GM23338 (cell line): Measurements from ENCODE around the gene FBXO2. TPM values are rescaled to one million over a fixed set of nuclear protein-coding genes. Genes with fewer than 3 reads are reported as not detected.

Experiments used
- ATAC-seq: fragments of 200-7000 bp; cut with Tn5 transposase; 3 replicates; pipeline ENCODE4 v1.9.1; 2020
- DNase-seq: peaks from one replicate; pipeline ENCODE4 v3.0.0-alpha.2; 2015; ENCODE audit warnings: low spot score
- H2AFZ ChIP-seq: fragments of 200-600 bp; sonication (generic); 2 replicates; pipeline ENCODE4 v1.8.0; 2016; ENCODE audit warnings: antibody characterized with exemption, mild to moderate bottlenecking, moderate library complexity
- H3F3A ChIP-seq: fragments of 200-600 bp; sonication (generic); replicated peaks from 2 replicates; pipeline ENCODE4 v1.8.0; 2017; ENCODE audit warnings: antibody characterized with exemption, mixed run types, low read depth
- H3K27ac ChIP-seq: fragments of 200-600 bp; sonication (generic); 2 replicates; pipeline ENCODE4 v1.6.1; 2016; ENCODE audit warnings: low read depth
- H3K27me3 ChIP-seq: fragments of 200-600 bp; sonication (generic); 2 replicates; pipeline ENCODE4 v1.8.0; 2016; ENCODE audit warnings: mild to moderate bottlenecking, mixed run types, moderate library complexity; ENCODE audit not compliant: insufficient read depth
- H3K36me3 ChIP-seq: fragments of 200-600 bp; sonication (generic); 2 replicates; pipeline ENCODE4 v1.8.0; 2016; ENCODE audit warnings: mild to moderate bottlenecking; ENCODE audit not compliant: insufficient read depth
- H3K4me1 ChIP-seq: fragments of 200-600 bp; sonication (generic); 2 replicates; pipeline ENCODE4 v1.8.0; 2016; ENCODE audit warnings: mild to moderate bottlenecking, moderate library complexity; ENCODE audit not compliant: insufficient read depth
- H3K4me2 ChIP-seq: fragments of 200-600 bp; sonication (generic); 2 replicates; pipeline ENCODE4 v1.7.1; 2017; ENCODE audit warnings: mixed run types
- H3K4me3 ChIP-seq: fragments of 200-600 bp; sonication (generic); 2 replicates; pipeline ENCODE4 v1.6.1; 2016; ENCODE audit warnings: mixed run types
- H3K79me2 ChIP-seq: fragments of 200-600 bp; sonication (generic); replicated peaks from 2 replicates; pipeline ENCODE4 v1.8.0; 2017; ENCODE audit warnings: mild to moderate bottlenecking; ENCODE audit not compliant: insufficient read depth
- H3K9me2 ChIP-seq: fragments of 200-600 bp; sonication (generic); 2 replicates; pipeline ENCODE4 v1.8.0; 2017; ENCODE audit not compliant: insufficient read depth
- H4K20me1 ChIP-seq: fragments of 200-600 bp; sonication (generic); replicated peaks from 2 replicates; pipeline ENCODE4 v1.8.0; 2017; ENCODE audit warnings: mild to moderate bottlenecking; ENCODE audit not compliant: insufficient read depth
- H3K27ac Mint-ChIP-seq: 2 replicates; pipeline ENCODE4 v1.8.0; 2020; ENCODE audit warnings: inconsistent platforms, mild to moderate bottlenecking, moderate library complexity, mixed read lengths
- H3K27me3 Mint-ChIP-seq: 3 replicates; pipeline ENCODE4 v1.8.0; 2022; ENCODE audit warnings: low read depth, mild to moderate bottlenecking, moderate library complexity, mixed read lengths, inconsistent platforms; ENCODE audit not compliant: insufficient read depth, poor library complexity
- H3K36me3 Mint-ChIP-seq: 3 replicates; pipeline ENCODE4 v1.8.0; 2021; ENCODE audit warnings: low read depth, mild to moderate bottlenecking, inconsistent platforms, moderate library complexity, mixed read lengths
- H3K4me1 Mint-ChIP-seq: 3 replicates; pipeline ENCODE4 v1.8.0; 2020; ENCODE audit warnings: mild to moderate bottlenecking, inconsistent platforms, mixed read lengths
- H3K4me3 Mint-ChIP-seq: 3 replicates; pipeline ENCODE4 v1.8.0; 2021; ENCODE audit warnings: moderate library complexity, mild to moderate bottlenecking, inconsistent platforms, mixed read lengths
- H3K9me3 Mint-ChIP-seq: 3 replicates; pipeline ENCODE4 v1.8.0; 2020; ENCODE audit warnings: moderate library complexity, mild to moderate bottlenecking, inconsistent platforms, mixed read lengths
- CREB1 ChIP-seq: fragments of 250-450 bp; sonication (Bioruptor Pico); IDR thresholded peaks from 2 replicates; pipeline ENCODE4 v1.5.0; 2020; ENCODE audit warnings: low read depth, mild to moderate bottlenecking, moderate library complexity
- EZH2 ChIP-seq: fragments of 200-600 bp; sonication (generic); IDR thresholded peaks from one replicate; pipeline ENCODE4 v1.8.0; 2017; ENCODE audit warnings: antibody characterized with exemption, mild to moderate bottlenecking, low read depth; ENCODE audit not compliant: unreplicated experiment
- EZH2phosphoT487 ChIP-seq: fragments of 200-600 bp; sonication (generic); IDR thresholded peaks from one replicate; pipeline ENCODE4 v1.8.1; 2018; ENCODE audit warnings: antibody characterized with exemption; ENCODE audit not compliant: unreplicated experiment
- JUNB ChIP-seq: IDR thresholded peaks from one replicate; pipeline ENCODE4 v1.6.1; 2016; ENCODE audit warnings: antibody characterized with exemption; ENCODE audit not compliant: unreplicated experiment
- NANOG ChIP-seq: IDR thresholded peaks from 2 replicates; pipeline ENCODE4 v1.6.1; 2016; ENCODE audit warnings: antibody characterized with exemption, borderline replicate concordance
- POLR2AphosphoS5 ChIP-seq: IDR thresholded peaks from 2 replicates; pipeline ENCODE4 v1.6.1; 2016; ENCODE audit warnings: antibody characterized with exemption, low read depth
- STAT1 ChIP-seq: IDR thresholded peaks from one replicate; pipeline ENCODE4 v1.6.1; 2016; ENCODE audit warnings: antibody characterized with exemption; ENCODE audit not compliant: unreplicated experiment
- ZNF114 ChIP-seq: fragments of 250-450 bp; sonication (Bioruptor Pico); IDR thresholded peaks from 2 replicates; pipeline ENCODE4 v1.5.0; 2020; ENCODE audit warnings: mild to moderate bottlenecking, moderate library complexity
- polyA plus RNA-seq: library from polyadenylated mRNA; unstranded; fragments of >200 nt; fragmentation: Nextera tagmentation; extraction: Ambion mirVana; gene quantifications from 2 replicates; pipeline ENCODE4 v1.2.1, GENCODE V29; 2016
- total RNA-seq: library from RNA; depleted of rRNA; stranded (reverse); fragments of >200 nt; shearing (Covaris generic); gene quantifications from 2 replicates; pipeline ENCODE4 v1.2.3, GENCODE V29; 2014
- TF ChIP-seq, protein P1 (sequence below): fragments of 250-450 bp; sonication (Bioruptor Pico); IDR thresholded peaks from 2 replicates; pipeline ENCODE4 v1.5.0; 2020; ENCODE audit warnings: mild to moderate bottlenecking, moderate library complexity
- TF ChIP-seq, protein P2 (sequence below): IDR thresholded peaks from 2 replicates; pipeline ENCODE4 v1.6.1; 2016; ENCODE audit warnings: antibody characterized with exemption

FBXO2 gene
- total and polyA plus RNA-seq, 2 experiments from 2014 or later: 44.4 to 84.6 TPM

DNA sequence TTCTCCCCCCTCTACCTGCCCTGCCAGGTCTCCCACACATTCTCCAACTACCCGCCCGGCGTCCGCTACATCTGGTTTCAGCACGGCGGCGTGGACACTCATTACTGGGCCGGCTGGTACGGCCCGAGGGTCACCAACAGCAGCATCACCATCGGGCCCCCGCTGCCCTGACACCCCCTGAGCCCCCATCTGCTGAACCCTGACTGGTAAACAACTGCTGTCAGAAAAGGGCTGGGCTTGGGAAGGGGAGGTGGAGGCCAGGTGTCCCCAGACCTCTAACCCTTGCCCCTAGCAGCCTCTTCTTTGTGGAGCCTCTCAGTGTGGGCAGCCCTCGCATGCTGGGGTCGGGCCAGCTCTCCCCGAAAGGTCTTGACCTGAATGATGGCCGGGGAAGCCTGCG, 6.9 kb upstream of the FBXO2 start (continued):
- TF ChIP-seq, protein P1, sequence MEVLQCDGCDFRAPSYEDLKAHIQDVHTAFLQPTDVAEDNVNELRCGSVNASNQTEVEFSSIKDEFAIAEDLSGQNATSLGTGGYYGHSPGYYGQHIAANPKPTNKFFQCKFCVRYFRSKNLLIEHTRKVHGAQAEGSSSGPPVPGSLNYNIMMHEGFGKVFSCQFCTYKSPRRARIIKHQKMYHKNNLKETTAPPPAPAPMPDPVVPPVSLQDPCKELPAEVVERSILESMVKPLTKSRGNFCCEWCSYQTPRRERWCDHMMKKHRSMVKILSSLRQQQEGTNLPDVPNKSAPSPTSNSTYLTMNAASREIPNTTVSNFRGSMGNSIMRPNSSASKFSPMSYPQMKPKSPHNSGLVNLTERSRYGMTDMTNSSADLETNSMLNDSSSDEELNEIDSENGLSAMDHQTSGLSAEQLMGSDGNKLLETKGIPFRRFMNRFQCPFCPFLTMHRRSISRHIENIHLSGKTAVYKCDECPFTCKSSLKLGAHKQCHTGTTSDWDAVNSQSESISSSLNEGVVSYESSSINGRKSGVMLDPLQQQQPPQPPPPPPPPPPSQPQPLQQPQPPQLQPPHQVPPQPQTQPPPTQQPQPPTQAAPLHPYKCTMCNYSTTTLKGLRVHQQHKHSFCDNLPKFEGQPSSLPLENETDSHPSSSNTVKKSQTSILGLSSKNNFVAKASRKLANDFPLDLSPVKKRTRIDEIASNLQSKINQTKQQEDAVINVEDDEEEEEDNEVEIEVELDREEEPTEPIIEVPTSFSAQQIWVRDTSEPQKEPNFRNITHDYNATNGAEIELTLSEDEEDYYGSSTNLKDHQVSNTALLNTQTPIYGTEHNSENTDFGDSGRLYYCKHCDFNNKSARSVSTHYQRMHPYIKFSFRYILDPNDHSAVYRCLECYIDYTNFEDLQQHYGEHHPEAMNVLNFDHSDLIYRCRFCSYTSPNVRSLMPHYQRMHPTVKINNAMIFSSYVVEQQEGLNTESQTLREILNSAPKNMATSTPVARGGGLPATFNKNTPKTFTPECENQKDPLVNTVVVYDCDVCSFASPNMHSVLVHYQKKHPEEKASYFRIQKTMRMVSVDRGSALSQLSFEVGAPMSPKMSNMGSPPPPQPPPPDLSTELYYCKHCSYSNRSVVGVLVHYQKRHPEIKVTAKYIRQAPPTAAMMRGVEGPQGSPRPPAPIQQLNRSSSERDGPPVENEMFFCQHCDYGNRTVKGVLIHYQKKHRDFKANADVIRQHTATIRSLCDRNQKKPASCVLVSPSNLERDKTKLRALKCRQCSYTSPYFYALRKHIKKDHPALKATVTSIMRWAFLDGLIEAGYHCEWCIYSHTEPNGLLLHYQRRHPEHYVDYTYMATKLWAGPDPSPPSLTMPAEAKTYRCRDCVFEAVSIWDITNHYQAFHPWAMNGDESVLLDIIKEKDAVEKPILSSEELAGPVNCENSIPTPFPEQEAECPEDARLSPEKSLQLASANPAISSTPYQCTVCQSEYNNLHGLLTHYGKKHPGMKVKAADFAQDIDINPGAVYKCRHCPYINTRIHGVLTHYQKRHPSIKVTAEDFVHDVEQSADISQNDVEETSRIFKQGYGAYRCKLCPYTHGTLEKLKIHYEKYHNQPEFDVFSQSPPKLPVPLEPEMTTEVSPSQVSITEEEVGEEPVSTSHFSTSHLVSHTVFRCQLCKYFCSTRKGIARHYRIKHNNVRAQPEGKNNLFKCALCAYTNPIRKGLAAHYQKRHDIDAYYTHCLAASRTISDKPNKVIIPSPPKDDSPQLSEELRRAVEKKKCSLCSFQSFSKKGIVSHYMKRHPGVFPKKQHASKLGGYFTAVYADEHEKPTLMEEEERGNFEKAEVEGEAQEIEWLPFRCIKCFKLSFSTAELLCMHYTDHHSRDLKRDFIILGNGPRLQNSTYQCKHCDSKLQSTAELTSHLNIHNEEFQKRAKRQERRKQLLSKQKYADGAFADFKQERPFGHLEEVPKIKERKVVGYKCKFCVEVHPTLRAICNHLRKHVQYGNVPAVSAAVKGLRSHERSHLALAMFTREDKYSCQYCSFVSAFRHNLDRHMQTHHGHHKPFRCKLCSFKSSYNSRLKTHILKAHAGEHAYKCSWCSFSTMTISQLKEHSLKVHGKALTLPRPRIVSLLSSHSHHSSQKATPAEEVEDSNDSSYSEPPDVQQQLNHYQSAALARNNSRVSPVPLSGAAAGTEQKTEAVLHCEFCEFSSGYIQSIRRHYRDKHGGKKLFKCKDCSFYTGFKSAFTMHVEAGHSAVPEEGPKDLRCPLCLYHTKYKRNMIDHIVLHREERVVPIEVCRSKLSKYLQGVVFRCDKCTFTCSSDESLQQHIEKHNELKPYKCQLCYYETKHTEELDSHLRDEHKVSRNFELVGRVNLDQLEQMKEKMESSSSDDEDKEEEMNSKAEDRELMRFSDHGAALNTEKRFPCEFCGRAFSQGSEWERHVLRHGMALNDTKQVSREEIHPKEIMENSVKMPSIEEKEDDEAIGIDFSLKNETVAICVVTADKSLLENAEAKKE (CRISPR knock-in tag): no peak
- no peak for TF ChIP-seq EZH2
- TF ChIP-seq STAT1: no peak
- TF ChIP-seq POLR2AphosphoS5: no peak
- TF ChIP-seq ZNF114 (CRISPR knock-in tag): no peak
- TF ChIP-seq NANOG: no peak

DNA sequence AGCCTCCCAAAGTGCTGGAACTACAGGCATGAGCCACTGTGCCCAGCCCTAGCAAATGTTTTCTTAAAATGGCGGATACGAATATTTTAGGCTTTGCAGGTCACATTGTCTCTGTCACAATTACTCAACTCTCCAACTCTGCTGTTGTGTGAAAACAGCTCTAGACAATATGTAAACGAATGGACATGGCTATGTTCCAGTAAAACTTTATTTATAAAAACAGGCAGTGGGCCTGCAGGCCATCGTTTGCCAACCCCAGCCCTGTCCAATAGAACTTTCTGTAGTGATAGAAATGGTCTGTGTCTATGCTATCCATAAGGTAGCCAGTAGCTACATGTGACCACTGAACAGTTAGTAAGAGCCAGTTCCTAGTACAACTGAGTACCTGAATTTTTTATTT, 5.5 kb upstream of the FBXO2 start:
- H3K4me2 ChIP-seq: no peak overlapping the region
- H3F3A ChIP-seq: peaks cover 22% of the 10 kb centered on the region
- peaks cover 15% of the 10 kb centered on the region for H3K27me3 Mint-ChIP-seq
- H2AFZ ChIP-seq: no peak overlapping the region
- peaks cover 19% of the 10 kb centered on the region; the same call in 1 of the 2 replicates for H3K36me3 ChIP-seq
- H3K27me3 ChIP-seq: no peaks in the 10 kb centered on the region
- H3K79me2 ChIP-seq: no peaks in the 10 kb centered on the region
- no peak overlapping the region for H3K4me3 ChIP-seq
- DNase-seq: no peak
- H3K4me1 Mint-ChIP-seq: peaks cover 9% of the 10 kb centered on the region; the same call in 2 of the 3 replicates
- peaks cover 8% of the 10 kb centered on the region for H4K20me1 ChIP-seq
- H3K27ac ChIP-seq: no peak overlapping the region
- no peak overlapping the region for H3K27ac Mint-ChIP-seq
- no peaks in the 10 kb centered on the region for H3K9me2 ChIP-seq
- no peak overlapping the region for H3K4me3 Mint-ChIP-seq
- no peak for ATAC-seq
- no peaks in the 10 kb centered on the region for H3K9me3 Mint-ChIP-seq
- peaks cover 31% of the 10 kb centered on the region; the same call in 2 of the 3 replicates for H3K36me3 Mint-ChIP-seq
- peaks cover 8% of the 10 kb centered on the region for H3K4me1 ChIP-seq
- no peak for TF ChIP-seq NANOG
- TF ChIP-seq POLR2AphosphoS5: no peak
- no peak for TF ChIP-seq CREB1
- TF ChIP-seq STAT1: no peak
- TF ChIP-seq, protein P2, sequence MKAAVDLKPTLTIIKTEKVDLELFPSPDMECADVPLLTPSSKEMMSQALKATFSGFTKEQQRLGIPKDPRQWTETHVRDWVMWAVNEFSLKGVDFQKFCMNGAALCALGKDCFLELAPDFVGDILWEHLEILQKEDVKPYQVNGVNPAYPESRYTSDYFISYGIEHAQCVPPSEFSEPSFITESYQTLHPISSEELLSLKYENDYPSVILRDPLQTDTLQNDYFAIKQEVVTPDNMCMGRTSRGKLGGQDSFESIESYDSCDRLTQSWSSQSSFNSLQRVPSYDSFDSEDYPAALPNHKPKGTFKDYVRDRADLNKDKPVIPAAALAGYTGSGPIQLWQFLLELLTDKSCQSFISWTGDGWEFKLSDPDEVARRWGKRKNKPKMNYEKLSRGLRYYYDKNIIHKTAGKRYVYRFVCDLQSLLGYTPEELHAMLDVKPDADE: no peak
- TF ChIP-seq JUNB: no peak
- no peak for TF ChIP-seq EZH2phosphoT487
- TF ChIP-seq EZH2: no peak
